Retinal pigment epithelial cell (primary cell): ENCODE data around the gene B4GALT2.

Source experiments
- DNase-seq: peaks from one replicate; pipeline ENCODE4 v3.0.0-alpha.2; 2010; ENCODE audit warnings: low read depth
- H3K4me3 ChIP-seq: 2 replicates; pipeline ENCODE4 v1.5.1; 2011; ENCODE audit warnings: mild to moderate bottlenecking, low read length, control low read depth, moderate library complexity
- CTCF ChIP-seq: conservative IDR thresholded peaks from 2 replicates; pipeline ENCODE4 v1.5.1; 2011; ENCODE audit warnings: low read depth, low read length, control low read depth, inconsistent platforms

Gene B4GALT2

GRCh38 chr1:44016890-44017400, 37.9 kb downstream of the B4GALT2 start:
- DNase-seq, result no peak
- TF ChIP-seq CTCF, result no peak
- no peak overlapping the region for H3K4me3 ChIP-seq

GRCh38 chr1:44019466-44019948, 40.5 kb downstream of the B4GALT2 start:
- no peak overlapping the region for H3K4me3 ChIP-seq
- DNase-seq, result no peak
- TF ChIP-seq CTCF, result no peak

- no peak overlapping the region for H3K4me3 ChIP-seq
- no peak for TF ChIP-seq CTCF
- no peak for DNase-seq
Measured at GRCh38 chr1:44020464-44020863, 41.5 kb downstream of the B4GALT2 start.

GRCh38 chr1:44021156-44021555, 42.1 kb downstream of the B4GALT2 start:
- H3K4me3 ChIP-seq, result no peak overlapping the region
- DNase-seq, result no peak

GRCh38 chr1:44021581-44022321, 42.7 kb downstream of the B4GALT2 start:
- no peak overlapping the region for H3K4me3 ChIP-seq
- no peak for DNase-seq
- TF ChIP-seq CTCF, result peak; percentile 15

More at GRCh38 chr1:44021156-44021555, 42.1 kb downstream of the B4GALT2 start:
- no peak for TF ChIP-seq CTCF

GRCh38 chr1:44024031-44024902, 45.3 kb downstream of the B4GALT2 start:
- DNase-seq, result no peak
- no peak overlapping the region for H3K4me3 ChIP-seq
- TF ChIP-seq CTCF, result no peak
